HG03095 (cell line): ENCODE data around the gene FUT4.
"Not testable (repeated sequence)": the region's sequence is repeated elsewhere in the genome, so short reads cannot be mapped to it uniquely, and the experiment has no call there.

Experiments
- ATAC-seq: cut with Tn5 transposase; IDR thresholded peaks from one replicate; pipeline ENCODE4 v1.9.1; 2021; ENCODE audit warnings: moderate library complexity; ENCODE audit not compliant: unreplicated experiment

The FUT4 gene, protein sequence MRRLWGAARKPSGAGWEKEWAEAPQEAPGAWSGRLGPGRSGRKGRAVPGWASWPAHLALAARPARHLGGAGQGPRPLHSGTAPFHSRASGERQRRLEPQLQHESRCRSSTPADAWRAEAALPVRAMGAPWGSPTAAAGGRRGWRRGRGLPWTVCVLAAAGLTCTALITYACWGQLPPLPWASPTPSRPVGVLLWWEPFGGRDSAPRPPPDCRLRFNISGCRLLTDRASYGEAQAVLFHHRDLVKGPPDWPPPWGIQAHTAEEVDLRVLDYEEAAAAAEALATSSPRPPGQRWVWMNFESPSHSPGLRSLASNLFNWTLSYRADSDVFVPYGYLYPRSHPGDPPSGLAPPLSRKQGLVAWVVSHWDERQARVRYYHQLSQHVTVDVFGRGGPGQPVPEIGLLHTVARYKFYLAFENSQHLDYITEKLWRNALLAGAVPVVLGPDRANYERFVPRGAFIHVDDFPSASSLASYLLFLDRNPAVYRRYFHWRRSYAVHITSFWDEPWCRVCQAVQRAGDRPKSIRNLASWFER

DNA sequence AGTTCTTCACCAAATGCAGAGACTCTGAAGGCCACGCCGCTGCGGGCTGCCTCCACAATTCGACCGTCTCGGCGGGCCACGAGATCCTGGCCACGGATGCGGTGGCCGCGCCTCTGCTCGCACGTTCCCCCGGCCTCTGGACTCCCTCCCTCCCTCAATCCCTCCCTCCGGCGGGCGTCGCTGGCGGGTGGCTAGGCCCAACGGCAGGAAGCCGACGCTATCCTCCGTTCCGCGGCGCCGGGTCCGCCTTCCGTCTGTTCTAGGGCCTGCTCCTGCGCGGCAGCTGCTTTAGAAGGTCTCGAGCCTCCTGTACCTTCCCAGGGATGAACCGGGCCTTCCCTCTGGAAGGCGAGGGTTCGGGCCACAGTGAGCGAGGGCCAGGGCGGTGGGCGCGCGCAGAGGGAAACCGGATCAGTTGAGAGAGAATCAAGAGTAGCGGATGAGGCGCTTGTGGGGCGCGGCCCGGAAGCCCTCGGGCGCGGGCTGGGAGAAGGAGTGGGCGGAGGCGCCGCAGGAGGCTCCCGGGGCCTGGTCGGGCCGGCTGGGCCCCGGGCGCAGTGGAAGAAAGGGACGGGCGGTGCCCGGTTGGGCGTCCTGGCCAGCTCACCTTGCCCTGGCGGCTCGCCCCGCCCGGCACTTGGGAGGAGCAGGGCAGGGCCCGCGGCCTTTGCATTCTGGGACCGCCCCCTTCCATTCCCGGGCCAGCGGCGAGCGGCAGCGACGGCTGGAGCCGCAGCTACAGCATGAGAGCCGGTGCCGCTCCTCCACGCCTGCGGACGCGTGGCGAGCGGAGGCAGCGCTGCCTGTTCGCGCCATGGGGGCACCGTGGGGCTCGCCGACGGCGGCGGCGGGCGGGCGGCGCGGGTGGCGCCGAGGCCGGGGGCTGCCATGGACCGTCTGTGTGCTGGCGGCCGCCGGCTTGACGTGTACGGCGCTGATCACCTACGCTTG, at the start of gene FUT4:
Gene FUT4 (plus strand): TSS at position 227 of the 951 bp plus-strand sequence. CDS start 213 bp downstream, at position 440.
- peak; percentile 80 for ATAC-seq

DNA sequence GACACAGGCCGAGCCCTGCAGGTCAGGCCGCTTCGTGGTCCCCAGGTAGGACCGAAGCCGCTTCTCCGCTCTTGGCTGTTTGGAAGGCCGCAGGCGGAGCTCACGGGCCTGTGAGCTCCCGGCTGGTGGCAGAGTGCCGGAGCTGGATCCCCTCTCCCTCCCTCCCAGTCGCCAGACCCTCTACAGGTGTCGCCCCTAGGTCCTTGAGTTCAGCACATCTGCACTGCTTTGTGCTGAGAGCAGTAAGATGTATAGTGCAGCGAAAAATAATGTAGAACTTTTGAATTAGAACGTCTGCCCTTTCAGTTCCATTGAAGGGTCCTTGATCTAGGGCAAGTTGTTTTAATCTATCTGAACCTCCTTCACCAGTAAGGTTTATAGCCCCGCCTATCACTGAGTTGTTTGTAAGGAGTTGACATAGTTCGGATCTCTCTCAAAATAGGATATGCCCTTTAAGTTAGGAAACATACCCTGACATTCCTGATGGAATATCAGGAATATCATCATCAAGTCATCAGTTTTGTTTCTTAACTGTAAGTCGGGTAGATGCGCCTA, 49.5 kb upstream of the FUT4 start:
- ATAC-seq, result peak; percentile 51

DNA sequence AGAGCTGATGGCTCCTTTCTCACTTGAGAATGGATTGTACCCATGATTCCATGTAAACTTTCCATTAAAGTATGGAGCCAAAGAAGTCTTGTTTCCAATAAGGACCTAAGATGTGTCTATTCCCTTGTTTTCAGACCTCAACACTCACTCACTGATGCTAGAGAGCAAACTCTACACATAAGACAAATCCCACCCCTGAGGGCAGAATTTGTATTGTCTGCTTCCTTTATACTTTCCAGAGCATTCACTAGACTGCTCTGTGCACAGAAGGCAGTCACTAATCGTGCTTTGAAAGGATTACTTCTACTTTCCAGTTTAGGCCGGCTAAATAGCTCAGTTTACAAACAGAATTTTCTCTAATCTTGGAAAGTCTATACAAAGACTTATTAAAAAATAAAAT, 43.5 kb upstream of the FUT4 start:
- no peak for ATAC-seq

DNA sequence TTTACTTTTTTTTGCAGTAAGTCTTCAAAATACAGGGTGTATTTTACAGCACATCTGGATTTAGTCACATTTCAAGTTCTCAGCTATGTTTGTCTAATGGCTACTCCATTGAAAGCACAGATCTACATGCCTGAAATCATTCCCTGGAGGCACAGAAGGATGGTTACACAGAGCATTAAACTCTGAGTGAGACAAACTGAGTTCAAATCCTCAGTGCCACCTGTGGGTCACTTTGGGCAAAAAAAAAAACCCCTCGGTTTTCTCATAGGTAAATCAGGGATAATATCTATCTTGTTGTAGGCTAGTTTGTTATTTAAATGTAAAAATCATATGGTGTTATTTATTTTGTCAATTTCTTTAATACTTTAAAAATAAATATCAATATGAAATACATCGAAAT, 42.2 kb upstream of the FUT4 start:
- ATAC-seq, result no peak

DNA sequence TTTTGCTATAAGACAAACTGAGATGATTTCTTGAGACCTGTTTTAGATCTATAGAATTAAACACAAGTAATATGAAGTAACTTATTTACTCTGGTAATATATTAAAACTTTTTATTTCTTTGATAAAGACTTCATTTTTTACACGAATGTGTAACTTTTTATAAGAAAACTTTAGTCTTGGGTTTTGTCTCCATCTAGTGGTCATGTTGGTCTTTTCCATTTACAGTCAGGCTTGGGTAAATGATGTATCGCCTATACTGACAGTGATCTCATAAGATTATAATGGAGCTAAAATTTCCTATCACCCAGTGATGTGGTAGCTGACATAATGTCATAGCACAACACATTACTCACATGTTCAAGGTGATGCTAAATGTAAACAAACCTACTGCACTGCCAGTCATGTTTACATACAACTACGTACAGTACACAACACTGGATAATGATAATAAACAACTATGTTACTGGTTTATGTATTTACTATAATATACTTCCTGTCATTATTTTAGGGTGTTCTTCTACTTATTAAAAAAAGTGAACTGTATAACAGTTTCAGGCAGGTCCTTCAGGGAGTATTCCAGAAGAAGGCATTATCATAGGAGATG, 38.9 kb upstream of the FUT4 start:
- no peak for ATAC-seq

DNA sequence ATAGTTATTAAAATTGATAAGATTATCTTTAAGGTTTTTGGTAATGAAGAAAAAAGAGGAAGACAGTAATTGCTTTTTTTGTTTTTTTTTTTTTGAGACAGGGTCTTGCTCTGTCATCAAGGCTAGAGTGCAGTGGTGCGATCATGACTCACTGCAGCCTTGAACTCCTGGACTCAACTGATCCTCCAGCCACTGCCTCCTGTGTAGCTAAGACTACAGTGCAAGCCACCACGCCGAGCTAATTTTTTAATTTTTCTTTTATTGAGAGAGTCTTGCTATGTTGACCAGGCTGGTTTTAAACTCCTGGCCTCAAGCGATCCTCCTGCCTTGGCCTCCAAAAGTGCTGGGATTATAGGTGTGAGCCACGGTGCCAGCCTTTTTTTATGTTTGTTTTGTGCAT, 37.2 kb upstream of the FUT4 start:
- not testable (repeated sequence) for ATAC-seq

DNA sequence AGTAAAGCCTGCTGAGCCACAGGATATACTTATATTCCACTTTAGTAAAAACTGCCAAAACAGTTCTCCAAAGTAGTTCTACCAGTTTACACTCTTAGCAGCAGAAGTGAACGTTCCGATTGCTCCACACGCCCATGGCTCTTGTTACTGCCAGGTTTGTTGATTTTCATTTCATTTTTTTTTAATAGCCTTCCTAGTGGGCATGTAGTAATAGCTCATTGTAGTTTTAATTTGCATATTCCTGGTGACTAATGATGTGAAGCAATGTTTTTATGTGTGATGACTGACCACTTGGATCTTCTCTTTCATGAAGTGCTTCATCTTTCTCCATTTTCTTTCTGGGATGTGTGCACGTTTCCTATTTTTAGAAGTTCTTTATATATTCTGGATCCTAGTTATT, 36.2 kb upstream of the FUT4 start:
- no peak for ATAC-seq

DNA sequence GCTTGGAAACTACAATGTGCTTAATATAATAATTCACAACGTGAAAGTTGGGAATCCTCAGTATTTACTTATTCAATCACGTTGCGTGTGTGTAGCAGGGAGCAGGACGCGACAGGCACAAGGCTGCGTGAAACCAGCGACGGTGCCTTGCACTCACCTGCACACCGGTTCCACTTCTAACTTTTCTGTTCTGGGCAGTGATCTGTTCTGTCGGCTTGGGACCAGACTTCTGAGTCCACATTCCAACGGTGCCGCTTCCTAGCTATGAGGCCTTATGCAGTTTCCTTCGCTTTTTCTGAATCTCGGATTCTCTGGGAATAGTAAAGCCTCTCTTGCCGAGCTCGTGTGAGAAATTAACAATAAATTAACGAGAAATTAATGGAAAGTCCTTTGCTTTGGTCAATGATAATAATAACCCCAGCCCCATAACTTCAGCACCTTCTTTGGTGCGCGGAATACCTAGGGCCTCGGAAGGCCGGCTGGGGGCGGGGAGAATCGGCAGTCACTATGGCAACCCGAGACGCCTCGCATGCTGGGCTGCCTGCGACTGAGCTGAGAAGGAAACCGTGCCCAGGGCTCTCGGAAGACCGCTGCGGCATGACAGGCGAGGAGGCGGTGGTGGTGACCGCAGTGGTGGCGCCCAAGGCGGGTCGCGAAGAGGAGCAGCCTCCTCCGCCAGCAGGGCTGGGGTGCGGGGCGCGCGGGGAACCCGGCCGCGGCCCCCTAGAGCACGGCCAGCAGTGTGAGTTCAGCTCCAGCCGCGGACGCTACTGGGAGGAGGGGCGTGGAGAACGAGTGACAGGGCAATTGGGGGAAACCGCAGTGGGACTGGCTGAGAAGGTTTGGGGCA, 31.6 kb upstream of the FUT4 start, which contains the start of gene C11orf97:
Gene C11orf97 (plus strand): TSS at position 530 of the 850 bp plus-strand sequence. CDS start 68 bp downstream, at position 598.
- peak; percentile 77 for ATAC-seq

DNA sequence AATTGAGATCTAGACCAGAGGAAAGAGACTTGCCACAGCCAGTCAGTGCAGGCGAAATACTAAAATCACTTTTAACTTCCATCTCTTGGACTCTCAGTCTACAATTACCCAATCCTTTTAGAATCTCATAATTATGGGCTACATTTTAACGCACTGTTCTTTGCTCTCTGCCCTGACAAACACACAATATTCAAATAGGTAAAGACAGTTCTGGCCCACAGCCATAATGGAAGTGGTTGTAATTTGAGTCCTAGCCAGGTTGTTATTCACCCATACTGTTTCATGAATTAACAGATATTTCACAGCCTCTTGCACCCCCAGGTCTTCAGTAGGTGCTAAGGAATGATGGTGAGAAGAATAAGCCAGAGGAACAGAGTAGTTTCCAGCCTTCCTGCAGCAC, 30.6 kb upstream of the FUT4 start:
- no peak for ATAC-seq

DNA sequence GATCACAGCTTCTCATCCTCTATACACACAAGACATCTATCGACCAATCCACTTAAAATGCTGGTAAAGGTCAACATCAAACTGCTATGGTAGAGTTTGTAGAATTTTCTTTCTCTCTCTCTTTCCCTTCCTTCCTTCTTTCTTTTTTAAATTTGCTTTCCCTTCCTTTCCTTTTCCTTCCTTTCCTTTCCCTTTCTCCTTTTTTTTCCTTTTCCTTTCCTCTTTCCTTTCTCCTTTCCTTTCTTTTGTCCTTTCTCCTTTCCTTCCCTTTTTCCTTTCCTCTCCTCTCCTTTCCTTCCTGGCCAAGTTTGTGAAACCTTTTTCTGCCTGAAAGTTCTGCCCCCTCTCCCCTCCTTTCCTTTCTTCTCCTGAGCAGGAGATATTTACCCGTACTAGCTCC, 28.3 kb upstream of the FUT4 start:
- no peak for ATAC-seq

DNA sequence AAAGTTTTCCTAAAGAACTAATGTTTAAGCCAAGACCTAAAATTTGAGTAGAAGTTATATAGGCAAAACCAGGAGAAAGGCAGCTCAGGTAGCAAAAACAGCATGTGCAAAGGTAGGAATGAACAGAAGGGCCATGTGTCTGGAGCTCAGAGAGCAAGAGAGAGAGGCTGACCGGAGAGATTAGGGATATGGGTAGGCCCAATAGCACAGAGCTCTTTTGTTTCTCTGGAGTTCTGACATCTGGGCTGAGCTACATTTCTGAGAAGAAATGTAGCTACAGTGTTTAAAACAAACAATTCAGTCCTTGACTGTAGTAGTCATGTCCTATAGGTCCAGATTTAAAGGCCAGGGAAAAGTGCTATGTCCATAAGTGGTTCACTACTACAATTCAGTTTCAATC, 27.0 kb upstream of the FUT4 start:
- no peak for ATAC-seq

DNA sequence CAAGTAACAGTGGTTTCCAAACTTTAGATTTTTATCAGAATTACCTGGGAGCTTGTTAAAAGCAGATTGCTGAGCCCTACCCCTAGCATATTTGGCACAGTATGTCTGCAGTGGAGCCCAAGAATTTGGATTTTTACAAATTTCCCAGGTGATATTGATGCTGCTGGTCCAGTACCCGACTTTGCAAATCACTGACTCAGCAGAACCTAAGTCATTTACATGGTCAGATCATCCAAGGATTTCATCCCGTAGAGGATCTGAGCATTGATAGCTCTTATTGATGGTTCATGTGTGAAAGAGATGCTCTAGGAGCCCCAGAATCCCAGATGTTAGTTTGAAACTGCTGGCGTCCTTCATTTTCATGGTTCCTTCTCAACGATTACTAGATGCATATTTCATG, 25.4 kb upstream of the FUT4 start:
- no peak for ATAC-seq

DNA sequence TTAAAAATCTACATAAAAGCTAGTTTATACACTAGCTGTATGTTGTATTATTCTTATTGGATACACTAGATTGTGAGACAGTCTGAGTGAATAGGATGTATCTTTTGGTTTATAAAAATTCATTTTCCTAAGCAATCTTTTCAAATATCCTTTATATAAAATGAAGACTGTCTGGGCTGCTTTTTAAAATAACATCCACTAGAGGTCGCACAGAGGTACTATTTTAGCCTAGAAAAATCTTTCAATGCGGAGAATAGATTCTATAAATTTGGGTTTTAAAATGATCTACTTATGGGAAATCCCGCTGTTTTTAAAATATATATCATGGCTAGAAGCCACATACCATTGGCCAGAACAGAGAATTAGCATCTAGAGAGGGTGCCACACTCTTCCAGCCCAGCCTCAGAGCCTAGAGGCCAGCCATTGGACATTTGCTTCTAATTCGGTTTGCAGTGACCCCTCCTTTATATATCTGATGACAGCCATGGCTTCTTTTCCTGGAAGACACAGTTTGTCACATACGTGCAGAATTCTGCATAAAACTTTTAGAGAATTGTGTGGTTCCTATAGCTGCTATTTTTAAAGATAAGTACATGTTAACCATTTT, 24.1 kb upstream of the FUT4 start:
- no peak for ATAC-seq

DNA sequence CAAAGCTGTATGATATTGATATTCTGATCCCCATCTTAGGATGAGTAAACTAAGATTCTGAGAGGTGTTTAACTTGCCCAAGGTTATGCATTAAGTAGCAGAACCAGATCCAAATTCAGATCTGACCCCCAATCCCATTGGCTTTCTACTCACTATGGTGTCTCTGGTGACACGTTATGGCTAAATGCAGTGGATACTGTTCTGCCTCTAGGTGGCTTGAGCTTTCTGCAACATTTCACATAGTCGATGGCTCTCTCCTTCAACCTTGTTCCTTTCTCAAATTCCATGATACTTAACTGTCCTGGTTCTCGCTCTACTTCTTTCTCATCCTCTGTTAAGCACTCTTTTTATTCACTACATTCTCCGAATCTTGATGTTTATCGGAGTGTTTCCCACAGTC, 22.0 kb upstream of the FUT4 start:
- no peak for ATAC-seq

DNA sequence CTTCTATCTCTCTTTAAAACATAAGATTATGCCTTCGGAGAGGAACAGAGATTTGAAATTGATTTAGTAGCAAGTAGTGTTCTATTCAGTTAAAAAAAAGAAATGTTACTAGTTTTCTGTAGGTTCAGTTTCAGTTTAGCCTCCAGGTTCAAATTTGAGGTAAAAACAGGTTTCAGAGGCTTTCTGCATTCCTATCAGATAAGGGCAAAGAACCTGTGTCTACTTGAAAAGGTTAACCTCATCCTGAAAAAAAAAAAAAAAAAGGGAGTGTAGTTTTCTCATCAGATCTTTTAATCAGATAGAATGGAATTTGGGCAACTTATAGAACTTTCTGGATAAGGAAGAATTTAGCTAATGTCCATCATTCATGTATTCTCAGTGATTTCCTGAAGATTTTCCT, 19.4 kb upstream of the FUT4 start:
- no peak for ATAC-seq

DNA sequence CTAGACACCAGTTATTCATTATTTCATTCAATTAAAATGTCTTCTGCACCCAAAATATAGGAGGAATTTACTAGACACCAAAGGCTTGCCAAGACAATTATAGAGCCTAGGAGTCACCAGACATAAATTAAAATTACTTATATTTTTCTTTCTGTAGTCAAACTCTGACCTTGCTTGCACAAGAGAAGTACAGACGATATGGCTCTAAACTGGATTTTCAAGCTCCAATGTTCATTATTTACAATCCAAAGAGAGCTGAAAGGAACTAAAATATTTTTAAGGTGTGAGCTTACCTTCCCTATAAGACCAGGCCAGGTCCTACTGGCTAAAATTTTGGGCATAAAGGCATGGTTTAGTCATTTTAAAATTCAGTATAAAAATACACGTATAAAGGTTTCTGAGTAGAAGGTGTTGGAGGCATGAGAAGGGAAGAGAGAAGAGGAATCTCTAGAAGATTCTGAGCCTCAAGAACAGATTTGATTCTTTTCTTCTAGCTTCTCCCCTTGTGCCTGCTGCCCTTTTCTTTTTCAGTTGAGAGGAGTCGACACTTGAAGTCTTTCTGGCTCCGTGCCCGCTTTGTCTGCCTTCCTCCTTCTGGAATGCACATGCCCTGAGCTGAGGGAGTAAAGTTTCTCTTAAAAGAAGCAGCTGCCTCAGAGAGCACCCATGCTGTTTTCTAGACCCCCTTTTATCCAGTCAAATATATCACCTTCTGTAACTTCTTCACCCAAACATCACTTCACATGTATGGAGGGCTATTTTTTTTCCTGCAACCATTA, 18.0 kb upstream of the FUT4 start:
- no peak for ATAC-seq

DNA sequence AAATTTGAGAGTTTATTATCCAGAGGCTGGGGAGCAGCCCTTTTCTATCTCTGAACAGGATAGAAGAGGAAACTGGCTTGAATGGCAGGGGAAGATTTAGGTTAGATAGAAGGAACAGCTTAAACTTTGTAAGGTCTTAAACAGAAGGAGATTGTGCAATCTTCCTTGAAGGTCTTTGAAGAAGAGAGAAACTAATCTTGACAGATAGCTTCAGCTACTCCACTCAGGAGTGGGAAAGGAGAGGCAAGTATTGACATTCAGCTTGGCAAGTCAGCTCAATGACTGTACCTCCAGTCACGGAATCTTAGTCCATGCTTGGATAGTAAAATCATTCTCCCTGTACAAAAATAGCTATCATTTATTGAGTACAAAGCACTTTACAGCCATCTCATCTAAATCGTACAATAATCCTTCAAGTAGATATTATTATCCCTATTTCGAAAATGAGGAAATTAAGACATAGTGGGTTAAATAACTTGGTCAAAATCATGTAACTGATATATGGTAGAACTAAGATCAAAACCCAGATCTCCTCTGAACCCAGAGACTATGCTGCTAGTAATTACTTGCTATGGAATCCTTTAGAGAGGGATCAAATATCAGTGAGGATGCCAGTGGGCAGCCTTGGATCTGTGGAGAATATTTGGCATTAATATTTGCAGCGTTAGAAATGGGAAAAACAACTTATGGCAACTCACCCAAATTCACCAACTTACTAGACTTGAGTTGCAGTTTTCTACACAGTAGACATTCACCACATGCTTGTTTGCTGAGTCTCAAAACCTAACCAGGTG, 16.9 kb upstream of the FUT4 start:
- no peak for ATAC-seq

DNA sequence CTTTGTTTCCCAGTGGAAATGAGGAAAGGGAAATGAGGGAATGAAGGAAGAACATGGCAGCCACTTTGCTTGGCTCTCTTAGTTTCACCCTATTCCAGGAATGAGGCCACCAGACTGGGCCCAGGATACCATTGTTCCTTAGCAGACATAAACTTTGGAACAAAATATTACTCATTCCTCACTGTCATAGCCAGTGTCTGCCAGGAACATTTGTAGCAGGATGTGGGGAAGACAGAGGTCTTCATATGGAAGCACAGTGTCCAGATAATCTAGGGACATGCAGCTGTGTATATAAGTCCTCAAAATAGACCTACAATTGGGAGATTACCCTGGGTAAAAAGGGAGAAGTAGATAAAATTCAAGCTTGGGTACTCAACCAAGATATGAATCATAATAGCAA, 15.2 kb upstream of the FUT4 start:
- no peak for ATAC-seq
